SK-N-SH (cell line): ENCODE results near the gene PER1.

ENCODE experiments used
- CHD2 ChIP-seq: fragments of 150-350 bp; IDR thresholded peaks from 2 replicates; pipeline ENCODE4 v1.6.1; 2018; ENCODE audit warnings: low read length; ENCODE audit not compliant: partially characterized antibody
- CTCF ChIP-seq: fragments of 200-600 bp; sonication (generic); IDR thresholded peaks from 2 replicates; pipeline ENCODE4 v1.6.1; 2017; ENCODE audit warnings: antibody characterized with exemption, mild to moderate bottlenecking, moderate library complexity
- EP300 ChIP-seq, 2 experiments: IDR thresholded peaks; 2 replicates each; pipeline versions ENCODE4 v1.4.0 to v1.6.1; 2012; ENCODE audit warnings: borderline replicate concordance in 1 of 2, low read depth in 1 of 2, low read length in 1 of 2
- EZH2phosphoT487 ChIP-seq: fragments of 200-600 bp; sonication (generic); IDR thresholded peaks from 2 replicates; pipeline ENCODE4 v1.6.1; 2017; ENCODE audit warnings: low read depth, mixed run types, mild to moderate bottlenecking, antibody characterized with exemption, moderate library complexity, borderline replicate concordance
- FOXJ3 ChIP-seq: sonication (generic); formaldehyde crosslinking; IDR thresholded peaks from 2 replicates; pipeline ENCODE4 v1.5.1; 2020; ENCODE audit warnings: mild to moderate bottlenecking, missing genetic modification reagents
- GABPA ChIP-seq: IDR thresholded peaks from 2 replicates; pipeline ENCODE4 v1.4.0; 2012; ENCODE audit warnings: low read depth, mild to moderate bottlenecking
- POLR2AphosphoS5 ChIP-seq: IDR thresholded peaks from 2 replicates; pipeline ENCODE4 v1.6.1; 2012; ENCODE audit warnings: low read depth, low read length
- RAD21 ChIP-seq: IDR thresholded peaks from 2 replicates; pipeline ENCODE4 v1.6.1; 2012; ENCODE audit warnings: mild to moderate bottlenecking, low read length
- SIN3A ChIP-seq: IDR thresholded peaks from 2 replicates; pipeline ENCODE4 v1.6.1; 2012; ENCODE audit warnings: low read depth, mild to moderate bottlenecking, low read length, moderate library complexity, borderline replicate concordance
- TAF1 ChIP-seq: IDR thresholded peaks from 2 replicates; pipeline ENCODE4 v1.6.1; 2012; ENCODE audit warnings: low read depth, mild to moderate bottlenecking, low read length, moderate library complexity, borderline replicate concordance
- TCF12 ChIP-seq: IDR thresholded peaks from 2 replicates; pipeline ENCODE4 v1.4.0; 2012
- YY1 ChIP-seq: IDR thresholded peaks from 2 replicates; pipeline ENCODE4 v1.4.0; 2012; ENCODE audit warnings: low read depth, mild to moderate bottlenecking
- TF ChIP-seq, protein P1 (sequence below): IDR thresholded peaks from 2 replicates; pipeline ENCODE4 v1.4.0; 2012; ENCODE audit warnings: low read depth
- TF ChIP-seq, protein P2 (sequence below): IDR thresholded peaks from 2 replicates; pipeline ENCODE4 v1.6.1; 2012; ENCODE audit warnings: mild to moderate bottlenecking, low read depth, low read length, moderate library complexity

DNA sequence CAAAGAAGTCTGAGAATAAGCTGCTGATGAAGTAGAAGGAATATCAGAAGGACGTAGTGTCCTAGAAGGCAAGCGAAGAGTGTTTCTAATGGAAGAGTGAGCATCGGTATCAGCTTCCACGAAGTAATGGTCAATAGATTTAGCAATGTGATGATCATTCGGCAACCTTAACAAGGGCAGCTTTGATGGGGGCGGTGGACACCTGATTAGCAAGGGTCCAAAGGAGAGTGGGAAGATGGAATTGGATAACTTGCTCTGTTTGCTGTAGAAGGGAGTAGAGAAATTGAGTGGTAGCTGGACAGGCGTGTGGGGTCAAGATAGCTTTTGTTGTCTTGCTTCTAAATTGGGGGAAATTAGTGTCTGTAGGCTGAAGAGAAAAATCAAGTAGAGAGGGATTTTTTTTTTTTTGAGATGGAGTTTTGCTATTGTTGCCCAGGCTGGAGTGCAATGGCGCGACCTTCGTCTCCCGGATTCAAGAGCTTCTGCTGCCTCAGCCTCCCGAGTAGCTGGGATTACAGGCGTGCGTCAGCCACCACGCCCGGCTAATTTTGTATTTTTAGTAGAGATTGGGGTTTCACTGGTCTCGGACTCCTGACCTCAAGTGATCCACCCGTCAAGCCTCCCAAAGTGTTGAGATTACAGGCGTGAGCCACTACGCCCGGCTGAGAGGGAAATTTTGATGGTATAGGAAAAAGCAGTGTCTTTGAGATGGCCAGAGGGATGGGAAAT is 14.4 kb downstream of the PER1 start:
- TF ChIP-seq CTCF = no peak
- TF ChIP-seq POLR2AphosphoS5 = no peak
- TF ChIP-seq TAF1 = no peak
- TF ChIP-seq, protein P1, sequence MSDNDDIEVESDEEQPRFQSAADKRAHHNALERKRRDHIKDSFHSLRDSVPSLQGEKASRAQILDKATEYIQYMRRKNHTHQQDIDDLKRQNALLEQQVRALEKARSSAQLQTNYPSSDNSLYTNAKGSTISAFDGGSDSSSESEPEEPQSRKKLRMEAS = no peak
- TF ChIP-seq GABPA = no peak
- TF ChIP-seq EZH2phosphoT487 = no peak
- TF ChIP-seq SIN3A = no peak
- no peak for TF ChIP-seq TCF12
- no peak for TF ChIP-seq RAD21
- TF ChIP-seq, protein P2, sequence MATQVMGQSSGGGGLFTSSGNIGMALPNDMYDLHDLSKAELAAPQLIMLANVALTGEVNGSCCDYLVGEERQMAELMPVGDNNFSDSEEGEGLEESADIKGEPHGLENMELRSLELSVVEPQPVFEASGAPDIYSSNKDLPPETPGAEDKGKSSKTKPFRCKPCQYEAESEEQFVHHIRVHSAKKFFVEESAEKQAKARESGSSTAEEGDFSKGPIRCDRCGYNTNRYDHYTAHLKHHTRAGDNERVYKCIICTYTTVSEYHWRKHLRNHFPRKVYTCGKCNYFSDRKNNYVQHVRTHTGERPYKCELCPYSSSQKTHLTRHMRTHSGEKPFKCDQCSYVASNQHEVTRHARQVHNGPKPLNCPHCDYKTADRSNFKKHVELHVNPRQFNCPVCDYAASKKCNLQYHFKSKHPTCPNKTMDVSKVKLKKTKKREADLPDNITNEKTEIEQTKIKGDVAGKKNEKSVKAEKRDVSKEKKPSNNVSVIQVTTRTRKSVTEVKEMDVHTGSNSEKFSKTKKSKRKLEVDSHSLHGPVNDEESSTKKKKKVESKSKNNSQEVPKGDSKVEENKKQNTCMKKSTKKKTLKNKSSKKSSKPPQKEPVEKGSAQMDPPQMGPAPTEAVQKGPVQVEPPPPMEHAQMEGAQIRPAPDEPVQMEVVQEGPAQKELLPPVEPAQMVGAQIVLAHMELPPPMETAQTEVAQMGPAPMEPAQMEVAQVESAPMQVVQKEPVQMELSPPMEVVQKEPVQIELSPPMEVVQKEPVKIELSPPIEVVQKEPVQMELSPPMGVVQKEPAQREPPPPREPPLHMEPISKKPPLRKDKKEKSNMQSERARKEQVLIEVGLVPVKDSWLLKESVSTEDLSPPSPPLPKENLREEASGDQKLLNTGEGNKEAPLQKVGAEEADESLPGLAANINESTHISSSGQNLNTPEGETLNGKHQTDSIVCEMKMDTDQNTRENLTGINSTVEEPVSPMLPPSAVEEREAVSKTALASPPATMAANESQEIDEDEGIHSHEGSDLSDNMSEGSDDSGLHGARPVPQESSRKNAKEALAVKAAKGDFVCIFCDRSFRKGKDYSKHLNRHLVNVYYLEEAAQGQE = no peak
- no peak for TF ChIP-seq FOXJ3 (CRISPR knock-in tag)
- TF ChIP-seq CHD2 = no peak
- TF ChIP-seq EP300 (IDR thresholded peaks at IDR 0.05; ENCODE audit: borderline replicate concordance in 1 of 2, low read depth in 1 of 2, low read length in 1 of 2) = no peak
- TF ChIP-seq YY1 = no peak
